ENCODE data around the gene ANKH.

The ANKH gene

GRCh38 chr5:14851597-14851996 is 20.0 kb downstream of the ANKH start:
- TF ChIP-seq TAF1 (IDR thresholded peaks at IDR 0.05; ENCODE audit: low read depth) (no peak), TCF12 (IDR thresholded peaks at IDR 0.05; ENCODE audit: low read depth) (no peak)

- TF ChIP-seq YY1 (IDR thresholded peaks at IDR 0.05; ENCODE audit: low read depth) (no peak), USF1 (IDR thresholded peaks at IDR 0.05) (no peak), TCF12 (IDR thresholded peaks at IDR 0.05; ENCODE audit: low read depth) (no peak), TAF1 (IDR thresholded peaks at IDR 0.05; ENCODE audit: low read depth) (no peak), REST (IDR thresholded peaks at IDR 0.05; ENCODE audit: low read depth) (no peak), MAX (IDR thresholded peaks at IDR 0.05) (no peak), EGR1 (IDR thresholded peaks at IDR 0.05) (no peak), TEAD4 (IDR thresholded peaks at IDR 0.05) (no peak), FOXM1 (IDR thresholded peaks at IDR 0.05; ENCODE audit: borderline replicate concordance, low read depth) (no peak), CEBPB (IDR thresholded peaks at IDR 0.05) (no peak), CREB1 (IDR thresholded peaks at IDR 0.05; ENCODE audit: low read depth) (no peak)
These were observed 20.5 kb downstream of the ANKH start for GRCh38 chr5:14851050-14851419.

GRCh38 chr5:14850419-14851049 is 21.0 kb downstream of the ANKH start:
- no peak for TF ChIP-seq FOXM1 (IDR thresholded peaks at IDR 0.05; ENCODE audit: borderline replicate concordance, low read depth)

- no peak for TF ChIP-seq EP300 (IDR thresholded peaks at IDR 0.05; ENCODE audit: borderline replicate concordance)
- no peak for TF ChIP-seq EGR1 (IDR thresholded peaks at IDR 0.05)
- no peak for TF ChIP-seq TEAD4 (IDR thresholded peaks at IDR 0.05)
- TF ChIP-seq USF1 (IDR thresholded peaks at IDR 0.05), result no peak
These were observed 21.9 kb downstream of the ANKH start for GRCh38 chr5:14849516-14850294.

- TF ChIP-seq MAX (IDR thresholded peaks at IDR 0.05) (no peak), CREB1 (IDR thresholded peaks at IDR 0.05; ENCODE audit: low read depth) (no peak), TAF1 (IDR thresholded peaks at IDR 0.05; ENCODE audit: low read depth) (no peak), CEBPB (IDR thresholded peaks at IDR 0.05) (no peak), YY1 (IDR thresholded peaks at IDR 0.05; ENCODE audit: low read depth) (no peak), RAD21 (IDR thresholded peaks at IDR 0.05; ENCODE audit: low read depth) (no peak), TEAD4 (IDR thresholded peaks at IDR 0.05) (no peak), EGR1 (IDR thresholded peaks at IDR 0.05) (no peak), NFIC (IDR thresholded peaks at IDR 0.05) (no peak), ZBTB7A (IDR thresholded peaks at IDR 0.05; ENCODE audit: low read depth) (no peak), TCF12 (IDR thresholded peaks at IDR 0.05; ENCODE audit: low read depth) (no peak), USF1 (IDR thresholded peaks at IDR 0.05) (no peak), FOXM1 (IDR thresholded peaks at IDR 0.05; ENCODE audit: borderline replicate concordance, low read depth) (no peak), REST (IDR thresholded peaks at IDR 0.05; ENCODE audit: low read depth) (no peak), EP300 (IDR thresholded peaks at IDR 0.05; ENCODE audit: borderline replicate concordance) (no peak)
These were observed 23.2 kb downstream of the ANKH start for GRCh38 chr5:14848385-14848784.

- TF ChIP-seq REST (IDR thresholded peaks at IDR 0.05; ENCODE audit: low read depth) (no peak), FOXM1 (IDR thresholded peaks at IDR 0.05; ENCODE audit: borderline replicate concordance, low read depth) (no peak)
These were observed 24.1 kb downstream of the ANKH start for GRCh38 chr5:14847471-14847870.

Data from Ishikawa (cell line).